Anterior cingulate cortex (tissue), 58 donors: ENCODE measurements around the gene JAK3.
"Not testable (repeated sequence)": the region's sequence is repeated elsewhere in the genome, so short reads cannot be mapped to it uniquely, and the experiment has no call there.

Source experiments
- DNase-seq, 58 donors: peaks; one replicate each; lab custom pipeline; 2025; lab: John Stamatoyannopoulos, UW

The JAK3 gene

DNA sequence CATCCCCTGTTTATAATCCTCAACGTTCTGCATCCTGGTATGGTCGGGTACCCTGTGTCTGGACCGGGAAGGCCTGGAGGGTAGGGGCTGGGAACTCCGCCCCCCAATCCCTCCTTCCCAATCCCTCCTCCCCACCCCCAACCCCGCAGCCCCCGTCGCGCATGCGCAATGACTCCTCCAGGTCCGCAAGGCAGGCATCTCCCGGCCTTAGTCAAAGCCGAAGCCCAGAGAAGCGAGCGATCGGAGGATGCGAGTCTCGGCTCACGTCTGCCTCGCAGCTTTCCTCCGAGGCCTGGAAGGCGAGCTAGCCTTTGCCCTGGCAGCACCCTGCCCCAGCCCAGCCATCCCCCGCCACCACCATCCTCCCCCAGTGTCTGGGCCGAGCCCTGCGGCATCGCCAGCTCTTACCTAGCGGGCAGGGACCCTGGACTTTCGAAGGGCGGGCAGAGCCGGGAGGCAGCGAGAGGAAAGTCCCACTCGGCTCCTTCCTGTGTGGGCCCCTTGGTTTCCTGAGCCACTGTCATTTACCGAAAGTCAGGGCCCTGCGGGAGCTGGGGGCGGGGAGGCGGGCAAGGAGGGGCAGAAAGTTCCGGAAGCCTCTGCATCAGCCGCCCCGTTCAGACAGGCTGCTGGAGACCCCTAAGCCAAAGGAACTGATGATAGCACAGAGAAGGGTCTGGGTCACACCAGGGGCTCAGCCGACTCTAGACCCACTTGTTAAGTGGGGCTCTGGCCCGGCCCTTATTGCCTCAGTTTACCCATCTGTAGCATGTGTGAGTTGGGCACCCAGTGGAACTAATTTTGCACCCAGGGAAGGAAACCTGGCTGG, at the start of gene JAK3:
JAK3 (minus strand) TSS at position 445 of the 829 bp plus-strand sequence. CDS start 3,565 bp downstream, outside the sequence.
- DNase-seq, result peak in 48 of 58 donors; percentile 2 to 69 (median 36)

DNA sequence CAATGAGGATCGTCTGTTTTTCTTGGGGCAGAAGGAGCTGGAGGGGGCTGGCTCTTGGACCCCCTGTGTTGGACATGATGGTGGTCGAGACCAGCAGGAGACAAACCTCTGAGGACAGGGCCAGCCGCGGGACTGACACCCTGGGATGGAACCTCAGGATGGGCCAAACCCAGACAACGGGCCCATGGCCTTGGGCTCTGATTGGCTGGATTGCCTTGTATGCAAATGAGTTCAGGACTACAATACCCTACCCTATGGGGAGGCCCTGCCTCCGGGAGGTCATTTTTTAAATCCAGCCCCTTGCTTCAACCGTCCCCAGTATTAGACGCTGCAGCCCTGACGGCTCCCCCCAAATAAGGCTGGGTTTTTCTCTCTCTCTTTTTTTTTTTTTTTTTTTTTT, 46.0 kb upstream of the JAK3 start:
- DNase-seq, result no peak

DNA sequence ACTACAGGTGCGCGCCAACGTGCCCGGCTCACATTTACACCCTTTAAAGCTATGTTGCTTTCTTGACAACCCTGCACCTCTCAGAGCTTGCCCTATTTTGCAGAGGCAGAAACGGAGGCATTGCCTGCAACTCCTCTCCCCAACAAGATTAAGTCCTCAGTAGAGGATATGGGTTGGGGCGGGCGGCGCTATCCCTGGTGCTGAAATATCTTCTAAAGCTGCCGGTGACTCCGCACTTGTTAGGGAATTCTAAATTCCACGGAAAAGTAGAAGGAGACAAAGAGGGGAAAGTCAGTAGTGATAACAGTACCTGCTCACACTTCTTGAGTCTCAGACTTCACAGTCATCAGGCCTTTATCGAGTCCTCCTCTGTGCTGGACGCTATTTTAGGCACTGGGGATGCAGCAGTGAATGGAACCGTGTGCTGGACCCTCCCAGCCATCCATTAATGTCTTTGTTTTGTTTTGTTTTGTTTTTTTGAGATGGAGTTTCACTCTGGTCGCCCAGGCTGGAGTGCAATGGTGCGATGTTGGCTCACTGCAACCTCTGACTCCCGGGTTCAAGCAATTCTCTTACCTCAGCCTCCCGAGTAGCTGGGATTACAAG, 41.9 kb upstream of the JAK3 start:
- peak in 1 of 58 donors; percentile 10 for DNase-seq

DNA sequence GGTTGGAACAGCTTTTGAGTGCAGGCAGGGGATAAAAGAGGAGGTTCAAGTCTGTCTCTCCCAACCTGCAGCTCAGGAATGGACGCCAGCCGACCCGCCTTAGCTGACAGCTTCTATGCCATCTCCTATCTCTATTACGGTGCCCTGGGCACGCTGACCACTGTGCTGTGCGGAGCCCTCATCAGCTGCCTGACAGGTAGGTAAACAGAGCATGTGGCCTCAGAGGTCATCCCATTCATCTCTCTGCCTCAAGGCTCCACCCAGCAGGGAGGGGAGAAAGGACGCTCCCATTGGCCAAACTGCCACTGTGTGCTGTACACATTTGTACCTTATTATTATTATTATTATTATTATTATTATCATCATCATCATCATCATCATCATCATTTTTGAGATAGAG, 40.5 kb upstream of the JAK3 start:
- DNase-seq, result no peak

DNA sequence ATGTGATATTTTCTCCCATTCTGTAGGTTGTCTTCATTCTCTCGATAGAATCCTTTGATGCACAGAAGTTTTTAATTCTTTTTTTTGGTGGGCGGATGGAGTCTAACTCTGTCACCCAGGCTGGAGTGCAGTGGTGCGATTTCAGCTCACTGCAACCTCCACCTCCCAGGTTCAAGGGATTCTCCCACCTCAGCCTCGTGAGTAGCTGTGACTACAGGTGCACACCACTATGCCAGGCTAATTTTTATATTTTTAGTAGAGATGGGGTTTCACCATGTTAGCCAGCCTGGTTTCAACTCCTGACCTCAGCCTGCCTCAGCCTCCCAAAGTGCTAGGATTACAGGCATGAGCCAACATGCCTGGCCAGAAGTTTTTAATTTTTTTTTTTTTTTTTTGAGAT, 39.4 kb upstream of the JAK3 start:
- DNase-seq, result not testable (repeated sequence)

DNA sequence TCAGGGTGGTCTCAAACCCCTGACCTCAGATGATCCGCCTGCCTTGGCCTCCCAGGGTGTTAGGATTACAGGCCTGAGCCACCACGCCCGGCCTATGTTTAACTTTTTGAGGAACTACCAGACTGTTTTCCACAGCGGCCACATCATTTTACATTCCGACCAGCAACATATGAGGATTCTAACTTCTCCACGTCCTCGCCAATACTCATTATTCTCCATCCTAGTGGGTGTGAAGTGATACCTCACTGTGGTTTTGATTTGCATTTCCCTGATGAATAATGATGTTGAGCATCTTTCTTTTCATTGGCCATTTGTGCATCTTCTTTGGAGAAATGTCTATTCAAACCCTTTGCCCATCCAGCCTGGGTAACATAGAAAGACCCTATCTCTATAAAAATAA, 38.7 kb upstream of the JAK3 start:
- no peak for DNase-seq

DNA sequence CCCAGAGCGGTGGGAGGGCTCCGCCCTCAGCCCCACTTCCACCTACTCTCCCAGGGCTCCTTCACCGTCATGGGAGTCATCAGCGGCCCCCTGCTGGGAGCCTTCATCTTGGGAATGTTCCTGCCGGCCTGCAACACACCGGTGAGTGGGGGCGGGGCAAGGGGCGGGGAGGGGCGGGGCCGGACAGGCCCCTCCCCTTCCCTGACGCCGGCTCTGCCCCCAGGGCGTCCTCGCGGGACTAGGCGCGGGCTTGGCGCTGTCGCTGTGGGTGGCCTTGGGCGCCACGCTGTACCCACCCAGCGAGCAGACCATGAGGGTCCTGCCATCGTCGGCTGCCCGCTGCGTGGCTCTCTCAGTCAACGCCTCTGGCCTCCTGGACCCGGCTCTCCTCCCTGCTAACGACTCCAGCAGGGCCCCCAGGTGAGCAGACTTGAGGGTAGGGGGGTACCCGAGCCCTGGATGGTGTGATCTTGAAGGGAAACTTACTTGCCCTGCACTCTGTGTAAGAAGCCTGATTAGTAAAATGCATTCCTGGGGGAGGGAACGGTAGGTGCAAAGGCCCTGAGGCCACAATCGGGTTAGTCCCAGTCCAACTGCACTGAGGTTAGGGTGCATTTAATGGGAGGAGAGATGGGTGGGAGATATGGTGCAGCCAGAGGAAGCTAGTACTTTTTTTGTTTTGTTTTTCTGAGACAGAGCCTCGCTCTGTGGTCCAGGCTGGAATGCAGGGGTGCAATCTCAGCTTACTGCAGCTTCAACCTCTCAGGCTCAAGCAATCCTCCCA, 36.0 kb upstream of the JAK3 start:
- no peak for DNase-seq

DNA sequence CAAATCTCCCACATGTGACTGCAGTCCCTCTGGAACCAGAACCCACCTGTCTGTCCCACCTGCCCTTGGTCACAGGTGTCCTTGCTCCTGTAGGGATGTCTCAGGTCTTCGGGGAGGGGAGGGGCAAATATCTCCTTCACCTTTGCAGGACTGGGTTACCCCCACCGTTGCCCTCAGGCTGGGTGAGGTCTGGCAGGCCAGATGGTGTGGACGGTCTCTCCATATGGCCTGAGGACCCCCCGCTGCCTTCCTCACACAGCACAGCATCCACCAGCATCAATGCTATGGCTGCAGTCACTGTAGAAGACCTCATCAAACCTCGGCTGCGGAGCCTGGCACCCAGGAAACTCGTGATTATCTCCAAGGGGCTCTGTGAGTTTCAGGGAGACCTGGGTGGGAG, 33.9 kb upstream of the JAK3 start:
- no peak for DNase-seq

DNA sequence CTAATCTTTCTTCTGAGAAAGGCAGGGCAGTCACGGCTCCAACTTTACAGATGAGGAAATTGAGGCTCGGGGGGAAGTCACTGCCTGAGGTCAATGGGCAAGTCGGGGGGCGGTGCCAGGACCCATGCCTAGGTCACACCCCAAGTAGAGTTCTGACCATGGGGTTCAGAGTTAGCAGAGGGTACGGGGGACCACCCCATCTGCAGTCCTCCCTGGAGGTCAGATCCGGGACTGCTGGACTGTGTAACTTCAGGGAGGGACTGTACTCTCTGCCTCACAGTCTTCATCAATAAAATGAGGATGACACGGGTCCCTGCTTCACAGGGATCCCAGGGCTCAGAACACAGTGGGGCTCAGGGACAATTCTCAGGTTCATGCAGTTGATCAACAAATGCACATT, 31.7 kb upstream of the JAK3 start:
- DNase-seq, result no peak

DNA sequence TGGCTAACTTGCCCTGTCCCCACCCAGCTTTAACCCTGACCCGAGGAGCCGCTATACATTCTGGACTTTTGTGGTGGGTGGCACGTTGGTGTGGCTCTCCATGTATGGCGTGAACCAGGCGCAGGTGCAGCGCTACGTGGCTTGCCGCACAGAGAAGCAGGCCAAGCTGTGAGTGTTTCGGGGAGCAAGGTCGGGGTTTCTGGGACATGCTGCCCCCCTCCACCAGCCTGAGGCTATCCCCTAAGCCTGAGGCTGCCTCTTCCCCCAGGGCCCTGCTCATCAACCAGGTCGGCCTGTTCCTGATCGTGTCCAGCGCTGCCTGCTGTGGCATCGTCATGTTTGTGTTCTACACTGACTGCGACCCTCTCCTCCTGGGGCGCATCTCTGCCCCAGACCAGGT, 29.9 kb upstream of the JAK3 start:
- DNase-seq, result no peak

DNA sequence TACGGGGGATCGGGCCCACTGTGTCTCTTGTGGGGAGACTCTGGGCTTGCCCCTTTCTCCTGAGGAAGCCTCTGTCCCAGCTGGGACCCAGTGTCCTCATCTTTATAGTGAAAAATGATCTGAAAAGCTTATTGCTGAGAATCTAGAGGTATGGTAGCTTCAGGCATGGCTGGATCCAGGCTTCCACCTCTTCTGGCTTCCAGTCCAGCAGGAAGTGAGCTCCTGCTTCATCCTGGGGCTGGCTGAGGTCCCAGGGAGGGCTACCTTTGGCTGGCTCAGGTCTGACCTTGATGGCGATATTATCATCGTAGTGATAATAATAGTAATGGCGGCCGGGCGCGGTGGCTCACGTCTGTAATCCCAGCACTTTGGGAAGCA, 27.0 kb upstream of the JAK3 start:
- DNase-seq, result no peak

DNA sequence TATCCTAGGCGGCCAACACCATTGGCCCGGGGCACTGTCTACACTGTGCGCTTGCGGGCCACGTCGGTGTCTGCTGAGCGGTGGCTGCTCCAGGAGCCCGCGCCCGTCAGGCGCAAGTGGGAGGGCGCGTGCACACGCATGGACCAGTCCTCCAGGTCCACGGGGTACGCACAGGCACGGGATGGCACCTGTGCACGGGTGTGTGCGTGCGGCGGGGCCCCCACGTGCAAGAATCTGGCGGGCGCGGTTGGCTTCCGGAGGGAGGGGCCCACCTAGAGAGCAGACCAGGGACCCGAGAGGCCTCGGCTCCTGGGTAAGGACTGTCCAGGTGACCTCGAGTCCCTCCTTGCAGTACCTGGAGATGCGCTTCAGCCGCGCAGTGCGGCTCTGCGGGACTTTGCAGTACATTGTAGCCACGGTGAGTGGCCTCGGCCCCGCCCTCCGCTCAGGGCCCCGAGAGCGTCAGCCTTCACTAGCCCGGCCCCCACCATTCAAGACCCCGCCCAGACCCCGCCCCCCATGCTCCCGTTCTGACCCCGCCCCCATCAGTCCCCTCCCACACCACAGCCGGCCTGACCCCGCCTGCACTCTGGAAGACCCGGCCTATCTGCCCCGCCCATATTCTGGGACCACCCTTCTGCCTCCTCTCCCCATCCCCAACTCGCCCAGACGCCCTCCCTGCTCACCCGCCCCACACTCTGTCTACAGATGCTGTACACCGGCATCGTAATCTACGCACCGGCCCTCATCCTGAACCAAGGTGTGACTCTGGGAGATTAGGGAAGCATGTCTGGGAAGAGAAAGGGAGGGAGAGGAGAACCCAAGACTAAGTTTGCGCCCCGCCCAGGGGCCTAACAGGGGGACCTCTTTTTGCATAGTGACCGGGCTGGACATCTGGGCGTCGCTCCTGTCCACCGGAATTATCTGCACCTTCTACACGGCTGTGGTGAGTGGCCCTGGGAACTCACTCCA, 26.3 kb upstream of the JAK3 start:
- peak in 1 of 58 donors; percentile 19 for DNase-seq

DNA sequence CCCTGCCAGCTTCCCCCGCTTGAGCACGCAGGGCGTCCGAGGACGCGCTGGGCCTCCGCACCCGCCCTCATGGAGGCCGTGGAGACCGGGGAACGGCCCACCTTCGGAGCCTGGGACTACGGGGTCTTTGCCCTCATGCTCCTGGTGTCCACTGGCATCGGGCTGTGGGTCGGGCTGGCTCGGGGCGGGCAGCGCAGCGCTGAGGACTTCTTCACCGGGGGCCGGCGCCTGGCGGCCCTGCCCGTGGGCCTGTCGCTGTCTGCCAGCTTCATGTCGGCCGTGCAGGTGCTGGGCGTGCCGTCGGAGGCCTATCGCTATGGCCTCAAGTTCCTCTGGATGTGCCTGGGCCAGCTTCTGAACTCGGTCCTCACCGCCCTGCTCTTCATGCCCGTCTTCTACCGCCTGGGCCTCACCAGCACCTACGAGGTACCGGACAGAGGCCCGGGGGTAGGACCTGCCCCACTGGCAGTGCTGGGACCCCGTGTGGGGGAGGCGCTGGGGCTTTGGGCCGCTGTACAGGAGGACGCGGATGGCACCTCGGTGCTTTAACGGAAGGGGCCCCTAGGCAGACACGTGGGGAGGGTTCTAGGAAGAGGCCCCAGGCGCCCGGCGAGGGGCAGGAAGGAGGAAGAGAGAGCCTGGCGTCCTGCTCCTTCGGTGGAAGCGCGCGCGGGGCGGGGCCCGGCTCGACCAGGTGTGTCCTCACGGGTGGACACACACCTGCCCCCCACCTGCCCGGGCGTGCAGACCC, 24.6 kb upstream of the JAK3 start:
- DNase-seq, result no peak

DNA sequence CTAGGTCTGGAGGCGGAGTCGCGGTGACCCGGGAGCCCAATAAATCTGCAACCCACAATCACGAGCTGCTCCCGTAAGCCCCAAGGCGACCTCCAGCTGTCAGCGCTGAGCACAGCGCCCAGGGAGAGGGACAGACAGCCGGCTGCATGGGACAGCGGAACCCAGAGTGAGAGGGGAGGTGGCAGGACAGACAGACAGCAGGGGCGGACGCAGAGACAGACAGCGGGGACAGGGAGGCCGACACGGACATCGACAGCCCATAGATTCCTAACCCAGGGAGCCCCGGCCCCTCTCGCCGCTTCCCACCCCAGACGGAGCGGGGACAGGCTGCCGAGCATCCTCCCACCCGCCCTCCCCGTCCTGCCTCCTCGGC, 24.1 kb upstream of the JAK3 start, which contains the start of gene SLC5A5:
SLC5A5 (plus strand) TSS at position 68 of the 373 bp plus-strand sequence. CDS start 375 bp downstream, outside the sequence.
- no peak for DNase-seq

DNA sequence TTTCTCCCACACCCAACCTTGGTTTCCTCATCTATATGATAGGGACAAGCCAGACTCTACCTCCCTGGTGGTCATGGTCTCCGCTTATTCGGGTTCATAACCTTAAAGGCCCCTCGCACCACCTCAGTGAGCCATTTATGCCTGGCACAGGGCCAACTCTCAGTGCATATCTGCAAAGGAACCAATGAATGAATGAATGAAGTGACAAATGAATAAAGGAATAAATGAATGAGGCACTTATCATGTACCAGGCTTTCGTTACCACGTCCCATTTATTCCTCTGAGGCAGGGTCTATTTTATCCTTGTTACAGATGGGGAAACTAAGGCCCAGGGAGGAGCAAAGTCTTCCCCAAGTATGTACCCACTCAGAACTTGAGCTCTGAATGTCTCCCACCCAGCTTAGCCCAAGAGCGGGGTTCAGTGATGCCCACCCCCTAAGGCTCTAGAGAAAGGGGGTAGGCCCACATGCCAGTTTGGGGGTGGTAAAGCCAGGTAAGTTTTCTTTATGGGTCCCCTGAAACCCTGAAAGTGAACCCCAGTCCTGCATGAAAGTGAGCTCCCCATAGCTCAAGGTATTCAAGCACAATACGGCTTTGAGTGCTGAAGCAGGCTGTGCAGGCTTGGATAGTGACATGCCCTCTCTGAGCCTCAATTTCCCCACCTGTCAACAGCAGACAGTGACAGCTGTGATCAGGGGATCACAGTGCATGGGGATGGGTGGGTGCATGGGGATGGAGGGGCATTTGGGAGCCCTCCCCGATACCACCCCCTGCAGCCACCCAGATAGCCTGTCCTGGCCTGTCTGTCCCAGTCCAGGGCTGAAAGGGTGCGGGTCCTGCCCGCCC, 23.5 kb upstream of the JAK3 start:
- no peak for DNase-seq

DNA sequence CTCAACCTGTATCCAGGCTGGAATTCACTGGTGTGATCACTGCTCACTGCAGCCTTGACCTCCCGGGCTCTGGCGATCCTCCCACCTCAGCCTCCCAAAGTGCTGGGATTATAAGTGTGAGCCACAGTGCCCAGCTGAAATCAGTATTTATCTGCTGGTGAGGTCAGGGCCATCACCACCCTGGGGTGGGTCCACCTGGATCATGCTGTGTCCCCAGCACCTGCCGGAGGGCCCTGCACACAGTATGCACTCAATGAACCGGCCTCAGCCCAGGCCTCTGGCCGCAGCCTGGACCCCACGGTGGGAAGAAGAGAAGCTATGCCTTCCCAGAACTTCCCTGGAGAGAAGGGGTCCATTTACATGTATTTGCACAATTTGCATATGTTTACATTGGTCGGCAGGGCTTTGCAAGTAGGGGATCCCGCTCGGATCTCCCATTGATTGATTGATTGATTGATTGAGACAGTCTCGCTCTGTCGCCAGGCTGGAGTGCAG, 21.4 kb upstream of the JAK3 start:
- no peak for DNase-seq

DNA sequence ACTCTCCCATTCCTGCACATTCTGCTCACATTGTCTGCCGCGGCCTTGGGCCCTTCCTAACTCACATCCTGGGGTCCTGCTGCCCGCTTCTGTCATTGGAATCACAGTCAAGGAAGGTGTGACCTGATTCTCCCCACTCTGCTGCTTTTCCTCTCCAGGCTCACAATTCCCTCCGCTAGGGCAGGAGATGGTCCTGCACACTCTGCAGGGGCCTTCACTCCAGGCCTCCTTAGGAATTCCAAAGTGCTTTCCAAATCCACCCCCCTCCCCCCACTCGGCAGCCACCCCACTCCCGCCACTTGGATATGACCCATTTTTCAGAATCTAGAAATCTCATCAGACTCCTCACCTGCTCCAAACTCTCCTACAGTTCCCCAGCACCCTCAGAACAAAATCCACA, 20.9 kb upstream of the JAK3 start:
- DNase-seq, result no peak

DNA sequence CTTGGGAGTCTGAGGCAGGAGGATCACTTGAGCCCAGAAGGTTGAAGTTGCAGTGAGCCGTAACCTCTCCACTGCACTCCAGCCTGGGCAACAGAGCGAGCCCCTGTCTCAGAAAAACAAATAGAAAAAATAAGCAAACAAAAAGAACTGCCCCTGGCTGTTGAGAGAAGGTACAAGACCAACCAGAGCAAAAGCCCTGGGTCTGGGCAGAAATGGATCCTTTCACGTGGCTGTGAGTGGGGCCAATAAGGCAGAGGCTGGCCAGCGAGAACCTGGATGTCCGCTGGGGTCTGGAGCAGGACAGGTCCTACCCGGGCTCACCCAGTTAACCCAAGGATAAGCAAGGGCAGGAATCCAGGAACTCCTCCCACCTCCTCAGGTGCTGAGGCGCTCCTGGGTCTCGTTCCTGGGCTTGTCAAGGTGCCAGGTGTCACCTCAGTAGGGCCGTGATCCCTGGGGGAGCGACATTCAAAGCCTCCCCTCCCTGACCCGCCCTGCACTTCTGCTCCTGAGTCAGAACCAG, 19.2 kb upstream of the JAK3 start:
- DNase-seq, result no peak
